Endothelial cell of umbilical vein (primary cell): ENCODE measurements around the gene KISS1R. TPM values are rescaled to one million over a fixed set of nuclear protein-coding genes. Genes with fewer than 3 reads are reported as not detected.

ENCODE experiments used
- BruUV-seq: library from RNA; stranded (reverse); fragments of 400-500 nt; replicated peaks from 2 replicates; lab custom pipeline; 2021; lab: Mats Ljungman, UMichigan
- CTCF ChIA-PET: fragments of 300-600, 350-600 bp; sonication (Branson Sonifier 250); formaldehyde crosslinking; loops from one replicate; lab custom pipeline; 2021; ENCODE audit warnings: antibody characterized with exemption, inconsistent platforms; lab: Charles Lee
- POLR2A ChIA-PET: fragments of 300-600, 350-600 bp; sonication (Branson Sonifier 250); formaldehyde crosslinking; loops from one replicate; lab custom pipeline; 2021; ENCODE audit warnings: antibody characterized with exemption, inconsistent platforms; lab: Charles Lee
- DNase-seq: peaks from one replicate; pipeline ENCODE4 v3.0.0-alpha.2; 2011; ENCODE audit warnings: low read depth, low spot score
- FAIRE-seq: peaks from 2 replicates; lab custom pipeline; 2011; peaks lifted over from hg19 to GRCh38; lab: Jason Lieb, UNC
- H2AFZ ChIP-seq: 2 replicates; pipeline ENCODE4 v1.6.0; 2012; ENCODE audit warnings: low read depth, low read length, control low read depth, inconsistent platforms
- H3K27ac ChIP-seq: 2 replicates; pipeline ENCODE4 v1.5.1; 2011; ENCODE audit warnings: low read depth, mild to moderate bottlenecking, control low read depth, low read length, moderate library complexity; ENCODE audit not compliant: insufficient read depth
- H3K27me3 ChIP-seq, 2 experiments: 2 replicates each; pipeline versions ENCODE4 v1.6.0 to v1.6.1; 2011; ENCODE audit warnings: low read length in 2 of 2, mixed read lengths in 1 of 2; ENCODE audit not compliant: control insufficient read depth in 2 of 2, insufficient read depth in 2 of 2
- H3K36me3 ChIP-seq, 2 experiments: 2 replicates in 1 of 2; 3 replicates in 1 of 2; pipeline ENCODE4 v1.5.1; 2011; ENCODE audit warnings: low read length in 2 of 2, mild to moderate bottlenecking in 1 of 2, moderate library complexity in 1 of 2; ENCODE audit not compliant: control insufficient read depth in 2 of 2, insufficient read depth in 2 of 2; ENCODE audit errors: extremely low read depth in 1 of 2
- H3K4me1 ChIP-seq: 3 replicates; pipeline ENCODE4 v1.5.1; 2011; ENCODE audit warnings: mild to moderate bottlenecking, low read length; ENCODE audit not compliant: control insufficient read depth, insufficient read depth; ENCODE audit errors: extremely low read depth
- H3K4me2 ChIP-seq: 2 replicates; pipeline ENCODE4 v1.6.1; 2011; ENCODE audit warnings: low read length, control low read depth, mixed read lengths; ENCODE audit not compliant: insufficient read depth
- H3K4me3 ChIP-seq, 3 experiments: fragments of 200-600 bp in 1 of 3; sonication (generic), shearing (Covaris generic) in 1 of 3; replicated peaks in 1 of 3; 2 replicates each; pipeline ENCODE4 v1.5.1; 2011 to 2016; ENCODE audit warnings: control low read depth in 3 of 3, low read length in 3 of 3, mild to moderate bottlenecking in 2 of 3, inconsistent platforms in 1 of 3, low read depth in 1 of 3, moderate library complexity in 1 of 3; ENCODE audit not compliant: insufficient read depth in 1 of 3
- H3K79me2 ChIP-seq: 2 replicates; pipeline ENCODE4 v1.6.0; 2012; ENCODE audit warnings: low read length, inconsistent platforms; ENCODE audit not compliant: control insufficient read depth, insufficient read depth
- H3K9ac ChIP-seq: replicated peaks from 2 replicates; pipeline ENCODE3; 2011; ENCODE audit warnings: low read length, control low read depth; ENCODE audit not compliant: insufficient read depth; ENCODE audit errors: extremely low read depth
- H3K9me1 ChIP-seq: replicated peaks from 3 replicates; pipeline ENCODE4 v1.6.0; 2011; ENCODE audit warnings: mild to moderate bottlenecking, low read length; ENCODE audit not compliant: control insufficient read depth, insufficient read depth; ENCODE audit errors: extremely low read depth
- H3K9me3 ChIP-seq: replicated peaks from 2 replicates; pipeline ENCODE4 v1.5.1; 2012; ENCODE audit warnings: low read length, inconsistent platforms; ENCODE audit not compliant: control insufficient read depth, insufficient read depth
- H4K20me1 ChIP-seq: replicated peaks from 2 replicates; pipeline ENCODE3; 2011; ENCODE audit warnings: mild to moderate bottlenecking, low read length; ENCODE audit not compliant: control insufficient read depth, insufficient read depth; ENCODE audit errors: extremely low read depth
- EZH2 ChIP-seq: IDR thresholded peaks from 2 replicates; pipeline ENCODE4 v1.6.1; 2012; ENCODE audit warnings: borderline replicate concordance, low read depth, mild to moderate bottlenecking, moderate library complexity, low read length, inconsistent platforms; ENCODE audit not compliant: severe bottlenecking
- FOS ChIP-seq: IDR thresholded peaks from 2 replicates; pipeline ENCODE4 v1.6.1; 2011; ENCODE audit warnings: mild to moderate bottlenecking, low read length, moderate library complexity, borderline replicate concordance; ENCODE audit not compliant: insufficient read depth
- GATA2 ChIP-seq: IDR thresholded peaks from 2 replicates; pipeline ENCODE4 v1.7.0; 2011; ENCODE audit warnings: low read depth, mild to moderate bottlenecking, moderate library complexity, mixed read lengths, low read length; ENCODE audit not compliant: insufficient read length, insufficient read depth
- JUN ChIP-seq: IDR thresholded peaks from 2 replicates; pipeline ENCODE4 v1.6.1; 2011; ENCODE audit warnings: borderline replicate concordance, low read depth; ENCODE audit not compliant: insufficient read length, insufficient read depth
- MAX ChIP-seq: IDR thresholded peaks from 2 replicates; pipeline ENCODE4 v1.6.1; 2011; ENCODE audit not compliant: insufficient read depth, insufficient read length
- MYC ChIP-seq: IDR thresholded peaks from one replicate; pipeline ENCODE4 v1.6.1; 2011; ENCODE audit warnings: mild to moderate bottlenecking, low read depth, low read length
- POLR2A ChIP-seq: IDR thresholded peaks from 2 replicates; pipeline ENCODE4 v1.6.1; 2012; ENCODE audit warnings: low read depth, mild to moderate bottlenecking, control low read depth, low read length
- POLR2AphosphoS5 ChIP-seq: IDR thresholded peaks from 2 replicates; pipeline ENCODE4 v1.6.1; 2012; ENCODE audit warnings: low read depth, mild to moderate bottlenecking, control low read depth, low read length, moderate library complexity; ENCODE audit not compliant: insufficient read depth
- dilution Hi-C: fragments of 300-500 bp; cut with MboI; formaldehyde crosslinking; loops from one replicate; pipeline ENCODE4 v1.15.0; 2019; ENCODE audit warnings: low sequenced_read_pairs; ENCODE audit not compliant: extremely low pct_ligation_motif_present
- intact Hi-C: fragments of 100-400 bp; cut with micrococcal nuclease; formaldehyde crosslinking; loops from one replicate; pipeline ENCODE4 v1.10.0; 2022
- polyA plus RNA-seq, 4 experiments: library from polyadenylated mRNA; depleted of rRNA in 3 of 4; stranded (reverse) in 3 of 4; unstranded in 1 of 4; fragments of >200 nt; gene quantifications; 2 replicates each; pipeline versions ENCODE4 v1.2.1 to v1.2.3, GENCODE V29; 2011 to 2012; ENCODE audit warnings: missing spikeins in 1 of 4
- total RNA-seq: library from RNA; stranded (reverse); gene quantifications from 2 replicates; pipeline ENCODE4 v1.2.3, GENCODE V29; 2021
- TF ChIP-seq, protein P1 (sequence below), 2 donors: IDR thresholded peaks; 1 replicate in 1 of 2; 2 replicates in 1 of 2; pipeline ENCODE4 v1.5.1; 2011; ENCODE audit warnings: low read length in 2 of 2, mild to moderate bottlenecking in 2 of 2, moderate library complexity in 2 of 2, control low read depth in 1 of 2, inconsistent platforms in 1 of 2, low read depth in 1 of 2; ENCODE audit not compliant: insufficient read depth in 1 of 2; ENCODE audit errors: extremely low read depth in 1 of 2

The KISS1R gene
- total and polyA plus RNA-seq, 2 donors (not counting 3 experiments of a cell fraction or from before 2014, with no cell fraction given), result not detected

DNA sequence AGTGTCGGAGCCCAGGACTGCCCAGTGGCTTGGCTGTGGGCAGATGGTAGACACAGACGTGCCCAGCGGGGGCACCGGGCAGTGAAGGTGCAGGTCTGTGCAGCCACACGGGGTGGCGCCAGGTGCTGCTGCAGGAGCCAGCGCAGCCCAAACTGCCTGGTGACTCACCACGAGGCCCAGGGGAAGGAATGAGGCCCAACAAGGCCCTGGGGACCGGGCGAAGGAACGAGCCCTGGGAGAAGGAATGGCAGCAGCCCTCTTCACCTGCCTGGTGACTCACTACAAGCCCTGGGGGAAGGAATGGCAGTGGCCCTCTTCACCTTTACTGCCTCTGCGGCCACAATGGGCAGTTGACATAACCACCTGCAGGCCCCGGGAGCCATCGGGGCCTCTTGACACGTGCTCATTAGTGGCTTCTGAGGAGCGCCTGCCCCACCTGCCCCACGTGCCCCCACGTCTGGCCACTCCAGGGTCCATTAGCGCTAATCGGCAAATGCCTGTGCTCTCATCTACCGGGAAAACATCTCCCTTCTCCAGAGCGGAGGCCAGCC is 33.4 kb upstream of the KISS1R start:
- intact Hi-C loops, result no loop called here
- dilution Hi-C loops, result no loop called here
- no peak for FAIRE-seq

More for the DNA sequence above, 33.4 kb upstream of the KISS1R start:
- H3K4me2 ChIP-seq, result no peak overlapping the region
- H3K9me1 ChIP-seq, result no peaks in the 10 kb centered on the region
- ChIA-PET POLR2A (no interaction called here), CTCF (interaction anchor here (1.2 kb wide), 1 partner anchor 27 kb away, joined by 4 read pairs; no protein-coding TSS in a partner anchor)
- peaks cover 8 to 37% of the 10 kb centered on the region in 2 experiments for H3K36me3 ChIP-seq
- no peaks in the 10 kb centered on the region for H3K4me1 ChIP-seq
- no TSS peak for BruUV-seq
- H2AFZ ChIP-seq, result no peak overlapping the region
- no peak for TF ChIP-seq JUN
- TF ChIP-seq MYC, result no peak
- TF ChIP-seq, protein P1, sequence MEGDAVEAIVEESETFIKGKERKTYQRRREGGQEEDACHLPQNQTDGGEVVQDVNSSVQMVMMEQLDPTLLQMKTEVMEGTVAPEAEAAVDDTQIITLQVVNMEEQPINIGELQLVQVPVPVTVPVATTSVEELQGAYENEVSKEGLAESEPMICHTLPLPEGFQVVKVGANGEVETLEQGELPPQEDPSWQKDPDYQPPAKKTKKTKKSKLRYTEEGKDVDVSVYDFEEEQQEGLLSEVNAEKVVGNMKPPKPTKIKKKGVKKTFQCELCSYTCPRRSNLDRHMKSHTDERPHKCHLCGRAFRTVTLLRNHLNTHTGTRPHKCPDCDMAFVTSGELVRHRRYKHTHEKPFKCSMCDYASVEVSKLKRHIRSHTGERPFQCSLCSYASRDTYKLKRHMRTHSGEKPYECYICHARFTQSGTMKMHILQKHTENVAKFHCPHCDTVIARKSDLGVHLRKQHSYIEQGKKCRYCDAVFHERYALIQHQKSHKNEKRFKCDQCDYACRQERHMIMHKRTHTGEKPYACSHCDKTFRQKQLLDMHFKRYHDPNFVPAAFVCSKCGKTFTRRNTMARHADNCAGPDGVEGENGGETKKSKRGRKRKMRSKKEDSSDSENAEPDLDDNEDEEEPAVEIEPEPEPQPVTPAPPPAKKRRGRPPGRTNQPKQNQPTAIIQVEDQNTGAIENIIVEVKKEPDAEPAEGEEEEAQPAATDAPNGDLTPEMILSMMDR (IDR thresholded peaks at IDR 0.05; ENCODE audit: extremely low read depth in 1 of 2, insufficient read depth in 1 of 2, low read depth in 1 of 2, low read length in 2 of 2), result no peak
- TF ChIP-seq MAX, result no peak
- TF ChIP-seq FOS, result no peak
- no peak for TF ChIP-seq POLR2A
- no peak for TF ChIP-seq GATA2
- no peak for TF ChIP-seq EZH2
- TF ChIP-seq POLR2AphosphoS5, result no peak
- no peak for DNase-seq
- H3K27me3 ChIP-seq, result no peaks in the 10 kb centered on the region
- no peaks in the 10 kb centered on the region for H3K79me2 ChIP-seq
- H4K20me1 ChIP-seq, result no peaks in the 10 kb centered on the region
- no peak overlapping the region for H3K4me3 ChIP-seq
- H3K9me3 ChIP-seq, result no peaks in the 10 kb centered on the region
- no peak overlapping the region for H3K27ac ChIP-seq
- no peak overlapping the region for H3K9ac ChIP-seq
